PC-9 (cell line): ENCODE measurements around the gene ALDH3B2.

ENCODE experiments used
- EZH2 ChIP-seq: fragments of 200-600 bp; sonication (generic); IDR thresholded peaks from 2 replicates; pipeline ENCODE4 v1.8.0; 2017; ENCODE audit warnings: antibody characterized with exemption, low read depth
- TF ChIP-seq, protein P1 (sequence below): fragments of 200-600 bp; sonication (generic); conservative IDR thresholded peaks from 2 replicates; pipeline ENCODE4 v1.6.1; 2017; ENCODE audit warnings: mixed run types, antibody characterized with exemption, mild to moderate bottlenecking, moderate library complexity

DNA sequence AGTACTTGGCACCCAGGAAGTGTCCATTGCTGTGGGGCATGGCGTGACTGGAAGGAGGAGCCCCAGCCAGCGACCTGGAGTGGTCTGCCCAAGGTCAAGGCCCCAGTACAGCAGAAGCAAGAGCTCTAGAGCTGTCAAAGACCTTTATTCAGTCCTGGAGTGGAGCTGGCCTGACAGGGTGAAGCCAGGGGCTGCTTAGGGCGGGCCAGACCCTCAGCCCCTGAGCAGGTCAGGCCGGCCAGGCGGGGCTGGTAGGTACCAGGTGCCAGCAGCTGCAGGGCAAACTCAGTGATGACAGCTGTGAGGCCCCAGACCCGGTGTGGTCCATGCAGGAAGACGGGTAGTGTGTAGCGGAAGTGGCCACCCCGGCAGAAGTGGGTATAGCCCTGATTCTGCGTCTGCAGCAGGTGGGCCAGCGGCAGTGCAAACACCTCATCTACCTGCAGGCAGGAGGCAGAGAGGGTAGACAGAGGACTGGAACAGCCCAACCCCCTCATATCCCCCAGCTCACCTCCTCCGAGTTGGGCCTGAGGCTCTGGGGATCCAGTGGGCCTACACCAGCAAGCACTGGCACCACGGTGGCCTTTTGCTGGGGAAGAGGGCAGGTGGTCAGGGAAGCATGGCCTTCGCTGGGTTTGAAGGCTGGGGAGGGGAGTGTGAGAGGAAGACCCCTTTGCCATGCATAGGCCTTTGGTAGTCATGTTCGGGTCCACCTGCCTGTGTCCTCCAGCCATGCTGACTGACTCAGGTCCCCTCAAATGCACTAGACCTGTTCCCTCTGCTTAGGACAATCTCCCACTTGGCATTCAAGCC is 46.4 kb downstream of the ALDH3B2 start:
- TF ChIP-seq, protein P1, sequence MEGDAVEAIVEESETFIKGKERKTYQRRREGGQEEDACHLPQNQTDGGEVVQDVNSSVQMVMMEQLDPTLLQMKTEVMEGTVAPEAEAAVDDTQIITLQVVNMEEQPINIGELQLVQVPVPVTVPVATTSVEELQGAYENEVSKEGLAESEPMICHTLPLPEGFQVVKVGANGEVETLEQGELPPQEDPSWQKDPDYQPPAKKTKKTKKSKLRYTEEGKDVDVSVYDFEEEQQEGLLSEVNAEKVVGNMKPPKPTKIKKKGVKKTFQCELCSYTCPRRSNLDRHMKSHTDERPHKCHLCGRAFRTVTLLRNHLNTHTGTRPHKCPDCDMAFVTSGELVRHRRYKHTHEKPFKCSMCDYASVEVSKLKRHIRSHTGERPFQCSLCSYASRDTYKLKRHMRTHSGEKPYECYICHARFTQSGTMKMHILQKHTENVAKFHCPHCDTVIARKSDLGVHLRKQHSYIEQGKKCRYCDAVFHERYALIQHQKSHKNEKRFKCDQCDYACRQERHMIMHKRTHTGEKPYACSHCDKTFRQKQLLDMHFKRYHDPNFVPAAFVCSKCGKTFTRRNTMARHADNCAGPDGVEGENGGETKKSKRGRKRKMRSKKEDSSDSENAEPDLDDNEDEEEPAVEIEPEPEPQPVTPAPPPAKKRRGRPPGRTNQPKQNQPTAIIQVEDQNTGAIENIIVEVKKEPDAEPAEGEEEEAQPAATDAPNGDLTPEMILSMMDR: no peak
- TF ChIP-seq EZH2: no peak
